ENCODE results near the gene TMEM208. TPM values are rescaled to one million over a fixed set of nuclear protein-coding genes. Genes with fewer than 3 reads are reported as not detected.

Gene TMEM208
- total RNA-seq, 1 experiment from 2014 or later: 53.5 TPM

DNA sequence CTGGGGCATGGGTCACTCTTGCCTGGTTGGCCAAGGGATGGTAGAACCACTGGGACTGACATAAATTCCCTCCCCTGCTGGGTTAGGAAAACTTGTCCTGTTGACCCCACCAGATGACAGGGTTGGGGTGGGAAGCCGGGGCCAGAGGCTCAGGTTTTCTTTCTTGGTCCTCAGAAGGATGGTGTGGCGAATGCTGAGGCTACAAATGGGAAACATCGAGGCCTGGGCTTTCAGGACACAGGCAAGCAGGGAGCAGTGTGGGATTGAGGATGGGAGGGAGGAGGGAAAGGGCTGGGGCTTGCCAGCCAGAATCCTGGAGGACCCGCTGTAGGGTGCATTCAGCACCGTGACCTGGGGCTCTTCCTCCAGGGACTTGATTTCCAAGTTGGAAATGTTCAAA, 37.9 kb downstream of the TMEM208 start:
- CTCF ChIA-PET: interaction anchor here (1.2 kb wide), 1 partner anchor 19 kb away, joined by 4 read pairs; no protein-coding TSS in a partner anchor
- intact Hi-C loops (cut with micrococcal nuclease; ENCODE audit: unreplicated experiment): loop anchor here (5.0 kb wide), 2 partner anchors 132 to 152 kb away; partner anchors contain the start of gene ZDHHC1

GRCh38 chr16:67265834-67266233, 38.9 kb downstream of the TMEM208 start:
- H3K4me1 Mint-ChIP-seq (ENCODE audit: low read depth, unreplicated experiment): peaks cover 12% of the 10 kb centered on the region
- TF ChIP-seq, protein P1, sequence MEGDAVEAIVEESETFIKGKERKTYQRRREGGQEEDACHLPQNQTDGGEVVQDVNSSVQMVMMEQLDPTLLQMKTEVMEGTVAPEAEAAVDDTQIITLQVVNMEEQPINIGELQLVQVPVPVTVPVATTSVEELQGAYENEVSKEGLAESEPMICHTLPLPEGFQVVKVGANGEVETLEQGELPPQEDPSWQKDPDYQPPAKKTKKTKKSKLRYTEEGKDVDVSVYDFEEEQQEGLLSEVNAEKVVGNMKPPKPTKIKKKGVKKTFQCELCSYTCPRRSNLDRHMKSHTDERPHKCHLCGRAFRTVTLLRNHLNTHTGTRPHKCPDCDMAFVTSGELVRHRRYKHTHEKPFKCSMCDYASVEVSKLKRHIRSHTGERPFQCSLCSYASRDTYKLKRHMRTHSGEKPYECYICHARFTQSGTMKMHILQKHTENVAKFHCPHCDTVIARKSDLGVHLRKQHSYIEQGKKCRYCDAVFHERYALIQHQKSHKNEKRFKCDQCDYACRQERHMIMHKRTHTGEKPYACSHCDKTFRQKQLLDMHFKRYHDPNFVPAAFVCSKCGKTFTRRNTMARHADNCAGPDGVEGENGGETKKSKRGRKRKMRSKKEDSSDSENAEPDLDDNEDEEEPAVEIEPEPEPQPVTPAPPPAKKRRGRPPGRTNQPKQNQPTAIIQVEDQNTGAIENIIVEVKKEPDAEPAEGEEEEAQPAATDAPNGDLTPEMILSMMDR (IDR thresholded peaks at IDR 0.05; ENCODE audit: unreplicated experiment): no peak
- BruUV-seq (replicated peaks): no TSS peak
- H3K4me3 Mint-ChIP-seq (ENCODE audit: low read depth, unreplicated experiment): no peak overlapping the region
- H3K27ac Mint-ChIP-seq (ENCODE audit: unreplicated experiment): no peak overlapping the region
- peaks cover 4% of the 10 kb centered on the region for H3K36me3 Mint-ChIP-seq (ENCODE audit: insufficient read depth, unreplicated experiment)
- no peaks in the 10 kb centered on the region for H3K9me3 Mint-ChIP-seq (ENCODE audit: low read depth, unreplicated experiment)
- CTCF ChIA-PET: no interaction called here
- intact Hi-C loops (cut with micrococcal nuclease; ENCODE audit: unreplicated experiment): no loop called here
- no peak for DNase-seq
- peaks cover 19% of the 10 kb centered on the region for H3K27me3 Mint-ChIP-seq (ENCODE audit: unreplicated experiment)

More for the DNA sequence above, 37.9 kb downstream of the TMEM208 start:
- Mint-ChIP-seq H3K4me3 (ENCODE audit: low read depth, unreplicated experiment) (no peak overlapping the region), H3K4me1 (ENCODE audit: low read depth, unreplicated experiment) (peaks cover 19% of the 10 kb centered on the region), H3K9me3 (ENCODE audit: low read depth, unreplicated experiment) (no peaks in the 10 kb centered on the region), H3K27me3 (ENCODE audit: unreplicated experiment) (peaks cover 19% of the 10 kb centered on the region), H3K27ac (ENCODE audit: unreplicated experiment) (no peak overlapping the region), H3K36me3 (ENCODE audit: insufficient read depth, unreplicated experiment) (peaks cover 9% of the 10 kb centered on the region)
- no TSS peak for BruUV-seq (replicated peaks)
- DNase-seq: no peak
- TF ChIP-seq, protein P1 (IDR thresholded peaks at IDR 0.05; ENCODE audit: unreplicated experiment): no peak

DNA sequence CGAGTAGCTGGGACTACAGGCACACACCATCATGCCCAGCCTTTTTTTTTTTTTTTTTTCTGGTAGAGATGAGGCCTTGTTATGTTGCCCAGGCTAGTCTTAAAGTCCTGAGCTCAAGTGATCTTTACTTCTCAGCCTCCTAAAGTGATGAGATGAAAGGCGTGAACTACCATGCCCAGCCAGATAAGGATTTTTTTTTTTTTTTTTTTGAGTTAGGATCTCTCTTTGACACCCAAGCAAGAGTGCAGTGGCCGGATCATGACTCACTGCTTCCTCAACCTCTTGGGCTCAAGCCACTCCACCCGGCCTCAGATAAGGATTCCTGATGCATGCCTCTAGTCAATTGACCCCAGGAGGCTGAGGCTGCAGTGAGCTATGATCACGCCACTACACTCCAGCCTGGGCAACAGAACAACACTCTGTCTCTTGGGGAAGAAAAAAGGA, 41.2 kb downstream of the TMEM208 start:
- BruUV-seq (replicated peaks): no TSS peak
- TF ChIP-seq, protein P1 (IDR thresholded peaks at IDR 0.05; ENCODE audit: unreplicated experiment): no peak
- no peak overlapping the region for H3K4me3 Mint-ChIP-seq (ENCODE audit: low read depth, unreplicated experiment)
- peak; percentile 73 for DNase-seq
- H3K36me3 Mint-ChIP-seq (ENCODE audit: insufficient read depth, unreplicated experiment): peaks cover 4% of the 10 kb centered on the region
- no peaks in the 10 kb centered on the region for H3K9me3 Mint-ChIP-seq (ENCODE audit: low read depth, unreplicated experiment)
- H3K27ac Mint-ChIP-seq (ENCODE audit: unreplicated experiment): peak overlapping the region; percentile 35
- intact Hi-C loops (cut with micrococcal nuclease; ENCODE audit: unreplicated experiment): no loop called here
- peaks cover 8% of the 10 kb centered on the region for H3K27me3 Mint-ChIP-seq (ENCODE audit: unreplicated experiment)
- CTCF ChIA-PET: interaction anchor here (0.5 to 1.9 kb wide), 13 partner anchors 10 to 395 kb away, joined by 3 to 13 read pairs (median 3); partner anchors contain the start of gene HSD11B2
- peaks cover 11% of the 10 kb centered on the region for H3K4me1 Mint-ChIP-seq (ENCODE audit: low read depth, unreplicated experiment)

- no peaks in the 10 kb centered on the region for H3K27me3 Mint-ChIP-seq (ENCODE audit: unreplicated experiment)
Observed at GRCh38 chr16:67269766-67270165, 42.8 kb downstream of the TMEM208 start.

More at GRCh38 chr16:67269766-67270165, 42.8 kb downstream of the TMEM208 start:
- no peak overlapping the region for H3K27ac Mint-ChIP-seq (ENCODE audit: unreplicated experiment)
- intact Hi-C loops (cut with micrococcal nuclease; ENCODE audit: unreplicated experiment): no loop called here
- peaks cover 11% of the 10 kb centered on the region for H3K4me1 Mint-ChIP-seq (ENCODE audit: low read depth, unreplicated experiment)
- CTCF ChIA-PET: interaction anchor here (0.6 to 2.8 kb wide), 4 partner anchors 9 to 196 kb away, joined by 3 to 8 read pairs (median 6); partner anchors contain the start of gene SLC9A5
- H3K36me3 Mint-ChIP-seq (ENCODE audit: insufficient read depth, unreplicated experiment): peaks cover 4% of the 10 kb centered on the region
- DNase-seq: peak; percentile 39
- H3K4me3 Mint-ChIP-seq (ENCODE audit: low read depth, unreplicated experiment): no peak overlapping the region
- BruUV-seq (replicated peaks): no TSS peak
- TF ChIP-seq, protein P1 (IDR thresholded peaks at IDR 0.05; ENCODE audit: unreplicated experiment): no peak
- no peaks in the 10 kb centered on the region for H3K9me3 Mint-ChIP-seq (ENCODE audit: low read depth, unreplicated experiment)
